H4 (cell line): ENCODE measurements around the gene ECHDC3. TPM values are rescaled to one million over a fixed set of nuclear protein-coding genes. Genes with fewer than 3 reads are reported as not detected.
"Not testable (repeated sequence)": the region's sequence is repeated elsewhere in the genome, so short reads cannot be mapped to it uniquely, and the experiment has no call there.

Source experiments
- DNase-seq: peaks from one replicate; pipeline ENCODE4 v3.0.0-alpha.2; 2015; ENCODE audit warnings: low spot score
- total RNA-seq: library from RNA; depleted of rRNA; stranded (reverse); fragments of >200 nt; shearing (Covaris generic); gene quantifications from 2 replicates; pipeline ENCODE4 v1.2.3, GENCODE V29; 2014; rRNA removed

The ECHDC3 gene, protein sequence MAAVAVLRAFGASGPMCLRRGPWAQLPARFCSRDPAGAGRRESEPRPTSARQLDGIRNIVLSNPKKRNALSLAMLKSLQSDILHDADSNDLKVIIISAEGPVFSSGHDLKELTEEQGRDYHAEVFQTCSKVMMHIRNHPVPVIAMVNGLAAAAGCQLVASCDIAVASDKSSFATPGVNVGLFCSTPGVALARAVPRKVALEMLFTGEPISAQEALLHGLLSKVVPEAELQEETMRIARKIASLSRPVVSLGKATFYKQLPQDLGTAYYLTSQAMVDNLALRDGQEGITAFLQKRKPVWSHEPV
- 3.6 and 4.4 TPM in 2 replicates for total RNA-seq

DNA sequence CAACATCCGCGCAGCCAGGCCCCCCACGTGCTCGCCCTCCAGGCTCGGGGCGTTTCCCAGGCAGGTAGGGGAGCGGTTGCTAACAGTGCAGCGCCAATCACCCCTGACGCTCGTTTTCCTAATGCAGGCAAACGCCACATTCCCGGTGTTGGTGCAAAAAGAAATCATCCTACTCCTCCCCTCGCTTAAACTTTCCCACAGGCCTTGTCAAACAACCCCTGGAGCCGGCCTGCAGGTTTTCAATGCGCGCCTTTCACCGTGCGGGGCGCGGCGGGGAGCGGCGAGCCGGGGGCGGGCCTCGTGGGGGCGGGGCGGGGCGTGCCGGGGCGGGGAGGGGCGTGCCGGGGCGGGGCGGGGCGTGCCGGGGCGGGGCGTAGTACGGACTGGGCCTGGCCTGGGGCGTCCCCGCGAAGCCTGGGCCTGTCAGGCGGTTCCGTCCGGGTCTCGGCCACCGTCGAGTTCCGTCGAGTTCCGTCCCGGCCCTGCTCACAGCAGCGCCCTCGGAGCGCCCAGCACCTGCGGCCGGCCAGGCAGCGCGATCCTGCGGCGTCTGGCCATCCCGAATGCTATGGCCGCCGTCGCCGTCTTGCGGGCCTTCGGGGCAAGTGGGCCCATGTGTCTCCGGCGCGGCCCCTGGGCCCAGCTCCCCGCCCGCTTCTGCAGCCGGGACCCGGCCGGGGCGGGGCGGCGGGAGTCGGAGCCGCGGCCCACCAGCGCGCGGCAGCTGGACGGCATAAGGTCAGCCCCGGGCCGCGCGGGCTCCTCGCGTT is at the start of gene ECHDC3:
Gene ECHDC3, plus strand, starts transcription at position 374 of the 770 bp plus-strand sequence. Its CDS starts 195 bp downstream, at position 569.
- DNase-seq: no peak

DNA sequence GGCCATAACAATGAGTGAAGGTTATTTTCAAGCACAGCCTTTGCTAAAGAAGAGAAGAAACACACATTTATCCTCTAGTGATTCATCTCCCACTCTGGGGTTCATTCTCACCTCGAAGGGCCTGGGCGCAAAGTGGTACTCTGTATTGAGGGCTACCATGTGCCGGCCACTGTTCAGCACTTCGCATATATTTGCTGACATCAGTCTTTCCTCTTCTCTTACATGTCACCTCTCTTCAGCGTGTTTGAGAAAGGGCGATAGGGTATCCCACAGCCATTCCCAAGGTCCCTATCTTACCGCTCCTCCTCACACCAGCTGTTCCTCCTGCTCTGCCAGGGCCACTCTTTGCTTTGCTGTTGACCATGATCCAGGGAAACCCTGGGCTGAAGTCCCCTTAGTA is 48.8 kb upstream of the ECHDC3 start:
- no peak for DNase-seq

DNA sequence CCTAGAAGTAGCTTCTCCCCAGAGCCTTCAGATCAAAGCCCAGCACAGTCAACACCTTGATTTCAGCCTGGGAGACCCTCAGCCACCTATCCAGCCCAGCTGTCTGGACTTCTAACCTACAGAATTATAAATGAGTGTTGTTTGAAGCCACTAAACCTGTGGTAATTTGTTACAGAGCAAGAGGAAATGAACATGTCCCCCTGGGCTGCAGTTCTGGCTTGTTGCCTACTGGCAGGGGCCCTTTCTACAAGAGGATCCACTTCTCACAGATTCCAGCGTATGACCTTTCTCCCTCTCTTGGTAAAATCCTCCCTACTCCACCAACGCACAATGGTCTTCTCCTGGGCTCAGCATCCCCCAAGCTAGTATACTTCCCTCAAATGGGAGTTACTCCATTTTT is 46.4 kb upstream of the ECHDC3 start:
- DNase-seq: no peak

DNA sequence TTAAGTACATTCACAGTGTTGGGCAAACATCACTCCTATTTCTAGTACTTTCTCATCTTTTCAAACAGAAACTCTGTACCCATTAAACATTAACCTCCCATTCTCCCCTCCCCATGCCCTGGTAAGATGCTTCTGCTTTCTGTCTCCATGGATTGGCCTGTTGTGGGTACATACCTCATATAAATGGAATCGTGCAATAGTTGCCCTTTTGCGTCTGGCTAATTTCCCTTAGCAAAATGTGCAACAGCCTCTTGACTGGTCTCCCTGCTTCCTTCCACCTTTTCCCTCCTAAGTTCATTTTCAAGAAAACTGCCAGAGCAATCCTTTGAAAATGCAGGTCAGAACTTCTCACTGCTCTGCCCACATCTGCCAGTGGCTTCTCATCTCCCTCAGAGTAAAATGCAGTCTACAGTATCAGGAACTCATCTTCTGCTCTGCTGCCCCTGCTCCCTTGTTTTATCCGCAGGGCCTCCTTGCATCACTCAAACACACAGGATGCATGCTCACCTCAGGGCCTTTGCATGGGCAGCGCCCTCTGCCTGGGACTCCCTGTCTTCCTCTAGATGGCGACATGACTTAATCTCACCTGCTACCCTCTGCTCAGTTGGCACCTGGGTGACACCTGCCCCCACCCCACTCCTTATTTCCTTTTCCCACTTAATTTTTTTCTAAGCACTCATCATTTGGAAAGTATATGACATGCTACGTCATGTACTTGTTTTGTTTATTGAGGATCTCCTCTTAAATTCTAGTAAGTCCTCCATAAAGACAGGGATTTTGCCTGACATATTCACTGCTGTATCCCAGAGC is 44.3 kb upstream of the ECHDC3 start:
- DNase-seq: no peak

DNA sequence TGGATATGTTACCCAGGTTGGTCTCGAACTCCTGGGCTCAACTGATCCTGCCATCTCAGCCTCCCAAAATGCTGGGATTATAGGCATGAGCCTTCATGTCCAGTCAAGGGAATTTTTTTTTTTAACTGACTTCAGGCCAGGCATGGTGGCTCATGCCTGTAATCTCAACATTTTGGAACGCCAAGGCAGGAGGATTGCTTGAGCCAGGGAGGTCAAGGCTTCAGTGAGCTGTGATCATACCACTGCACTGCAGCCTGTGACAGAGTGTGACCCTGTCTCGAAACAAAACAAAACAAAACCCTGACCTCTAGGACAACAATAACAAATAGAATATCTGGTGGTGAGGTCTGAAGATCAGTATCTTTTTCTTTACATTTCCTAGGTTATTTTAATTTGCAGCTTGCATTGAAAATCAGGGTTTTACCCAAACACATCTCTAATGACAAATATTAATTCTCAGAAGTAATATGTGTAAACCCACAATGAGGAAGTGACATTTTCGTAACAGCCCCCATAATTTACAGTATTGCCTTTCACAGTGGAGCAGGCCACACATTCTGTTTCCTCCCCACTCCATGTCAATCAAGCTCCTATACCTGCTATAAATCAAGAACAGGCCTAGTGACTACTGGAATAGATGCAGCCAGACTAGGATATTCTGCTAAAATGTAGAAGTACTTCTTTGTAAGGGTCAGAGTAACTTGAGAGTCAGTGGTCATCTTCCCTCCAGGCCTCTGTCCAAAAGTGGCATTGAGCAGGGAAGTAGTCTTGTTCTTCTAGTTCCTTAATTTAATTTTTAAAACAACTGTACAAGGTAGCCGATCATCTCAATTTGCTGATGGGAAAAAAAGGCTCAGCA is 43.3 kb upstream of the ECHDC3 start:
- no peak for DNase-seq

DNA sequence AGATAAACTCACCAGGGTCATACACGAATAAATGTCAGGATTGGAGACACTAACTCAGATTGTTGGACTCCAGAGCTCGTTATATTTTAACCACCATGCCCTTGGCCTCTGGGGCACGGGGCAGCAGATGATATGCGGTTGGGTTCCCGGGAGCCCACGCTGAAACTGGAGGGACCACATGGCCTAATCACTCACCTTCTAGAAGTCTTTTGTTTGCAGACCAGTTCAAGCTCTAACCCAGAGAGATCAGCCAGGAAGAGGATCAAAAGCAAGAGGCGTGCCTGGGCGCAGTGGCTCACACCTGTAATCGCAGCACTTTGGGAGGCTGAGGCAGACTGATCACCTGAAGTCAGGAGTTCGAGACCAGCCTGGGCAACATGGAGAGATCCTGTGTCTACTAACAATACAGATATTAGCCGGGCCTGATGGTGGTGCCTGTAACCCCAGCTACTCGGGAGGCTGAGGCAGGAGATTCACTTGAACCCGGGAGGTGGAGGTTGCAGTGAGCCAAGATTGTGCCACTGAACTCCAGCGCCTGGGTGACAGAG is 42.6 kb upstream of the ECHDC3 start:
- no peak for DNase-seq

DNA sequence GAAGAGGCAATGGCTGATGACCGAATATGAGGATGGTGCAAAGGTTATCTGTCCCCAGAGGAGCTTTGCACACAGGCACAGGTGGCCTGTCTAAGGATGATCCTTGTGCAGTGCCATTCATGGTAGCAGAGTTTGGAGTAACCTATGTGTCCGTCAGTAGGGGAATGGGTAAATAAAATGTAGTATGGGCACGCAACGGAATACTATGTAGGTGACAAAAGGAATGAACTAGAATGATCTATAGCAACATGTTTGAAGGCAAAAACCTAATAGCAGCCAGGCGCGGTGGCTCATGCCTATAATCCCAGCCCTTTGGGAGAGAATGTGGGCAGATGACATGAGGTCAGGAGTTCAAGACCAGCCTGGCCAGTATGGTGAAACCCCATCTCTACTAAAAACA is 41.6 kb upstream of the ECHDC3 start:
- no peak for DNase-seq

DNA sequence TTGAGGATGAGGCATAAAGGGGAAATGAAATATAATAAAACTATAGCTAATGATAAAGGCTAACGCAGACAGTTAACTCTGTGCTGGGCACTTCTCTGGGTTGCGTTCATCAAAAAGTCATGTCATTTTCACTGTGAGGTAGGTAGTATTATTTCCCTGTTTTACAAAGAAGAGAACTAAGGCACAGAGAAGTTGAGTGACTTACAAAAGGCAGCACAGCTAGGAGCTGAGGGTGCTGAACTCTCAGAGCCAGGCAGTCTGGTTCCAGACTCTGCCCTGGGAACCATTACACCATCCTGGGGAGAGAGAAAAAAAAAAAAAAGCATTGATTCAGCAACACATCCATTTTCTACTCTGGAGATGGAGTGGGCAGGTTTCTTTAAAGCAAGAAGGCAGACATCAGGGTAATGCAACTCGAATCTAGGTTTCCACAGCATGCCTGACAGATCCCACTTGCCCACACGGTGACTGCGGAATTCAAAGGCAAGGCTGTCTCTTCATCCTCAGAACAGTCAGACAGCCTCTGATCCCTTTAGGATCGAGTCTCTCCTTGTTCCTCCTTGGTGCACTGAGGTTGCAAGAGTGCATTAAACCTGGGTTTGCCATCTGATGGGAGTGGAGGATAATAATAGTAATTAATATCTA is 40.6 kb upstream of the ECHDC3 start:
- no peak for DNase-seq

DNA sequence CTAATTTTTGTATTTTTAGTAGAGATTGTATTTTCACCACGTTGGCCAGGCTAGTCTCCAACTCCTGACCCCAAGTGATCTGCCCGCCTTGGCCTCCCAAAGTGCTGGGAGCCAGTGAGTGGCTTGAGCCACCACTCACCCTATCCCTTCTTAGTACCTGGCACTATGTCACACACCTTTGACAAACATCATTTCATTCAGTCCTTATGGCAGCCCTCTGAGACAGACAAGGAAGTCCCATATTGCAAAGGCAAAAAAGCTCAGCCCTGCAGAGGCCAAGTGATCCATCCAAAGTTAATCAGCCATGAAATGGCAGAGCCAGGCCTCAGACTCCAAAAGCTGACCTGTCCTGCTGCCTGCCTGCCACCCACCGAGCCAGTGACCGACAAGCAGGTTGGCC is 39.9 kb upstream of the ECHDC3 start:
- no peak for DNase-seq

DNA sequence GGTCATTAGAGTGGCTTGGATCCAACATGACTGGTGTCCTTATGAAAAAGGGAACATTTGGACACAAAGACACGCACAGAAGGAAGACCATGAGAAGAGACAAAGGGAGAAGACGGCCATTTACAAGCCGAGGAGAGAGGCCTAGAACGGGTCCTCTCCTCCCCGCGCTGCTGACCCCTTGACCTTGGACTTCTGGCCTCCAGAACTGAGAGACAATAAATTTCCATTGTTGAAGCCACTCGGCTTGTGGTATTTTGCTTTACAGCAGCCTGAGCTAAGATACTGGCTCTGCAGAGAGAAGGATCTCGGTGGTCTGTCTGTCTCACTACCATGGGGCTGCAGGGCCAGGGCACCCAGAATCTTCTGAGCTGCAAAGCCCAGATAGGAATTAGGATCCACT is 38.1 kb upstream of the ECHDC3 start:
- no peak for DNase-seq

DNA sequence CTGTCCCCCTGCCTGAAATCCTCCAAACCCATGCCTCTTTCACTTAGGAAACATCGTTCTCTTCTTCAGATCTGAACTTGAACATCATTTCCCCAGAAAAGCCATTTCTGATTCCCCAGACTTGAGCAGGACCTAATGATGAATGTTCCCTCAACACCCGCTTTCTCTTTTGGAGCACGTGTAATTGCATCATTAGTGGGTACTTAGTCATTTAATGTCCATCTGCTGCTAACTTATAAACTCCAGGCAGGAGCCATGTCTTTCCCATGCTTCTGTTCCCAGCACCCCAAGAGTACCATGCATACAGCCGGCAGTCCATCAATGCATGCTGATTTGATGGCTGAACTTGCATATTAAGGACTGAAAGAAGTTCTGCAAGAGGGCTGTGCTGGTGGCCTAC is 36.5 kb upstream of the ECHDC3 start:
- no peak for DNase-seq

DNA sequence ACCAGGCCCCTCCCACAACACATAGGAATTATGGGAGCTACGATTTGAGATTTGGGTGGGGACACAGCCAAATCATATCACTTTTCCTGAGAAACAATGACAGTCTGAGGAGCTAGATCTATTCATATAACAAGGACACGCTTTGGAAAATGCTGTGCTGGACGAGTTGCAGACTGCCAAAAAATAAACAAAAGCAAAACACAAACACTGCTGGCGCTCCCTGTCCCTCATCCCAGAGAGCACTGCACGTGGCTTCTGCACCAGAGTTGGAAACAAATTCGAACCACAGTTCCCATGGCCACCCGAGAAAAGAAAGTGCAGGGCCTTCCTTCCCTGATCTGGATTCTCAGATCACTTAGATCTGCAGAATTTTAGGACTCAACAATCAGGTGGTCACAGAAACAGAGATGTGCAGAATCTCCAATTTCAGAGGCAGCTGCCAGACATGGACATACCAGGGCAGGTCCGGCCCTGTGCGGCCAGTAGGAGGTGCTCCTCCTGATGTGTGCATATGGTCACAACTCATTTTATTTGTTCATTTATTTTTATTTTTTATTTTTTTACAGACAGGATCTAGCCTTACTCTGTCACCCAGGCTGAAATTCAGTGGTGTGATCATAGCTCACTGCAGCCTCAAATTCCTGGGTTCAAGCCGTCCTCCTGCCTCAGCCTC is 35.2 kb upstream of the ECHDC3 start:
- no peak for DNase-seq

DNA sequence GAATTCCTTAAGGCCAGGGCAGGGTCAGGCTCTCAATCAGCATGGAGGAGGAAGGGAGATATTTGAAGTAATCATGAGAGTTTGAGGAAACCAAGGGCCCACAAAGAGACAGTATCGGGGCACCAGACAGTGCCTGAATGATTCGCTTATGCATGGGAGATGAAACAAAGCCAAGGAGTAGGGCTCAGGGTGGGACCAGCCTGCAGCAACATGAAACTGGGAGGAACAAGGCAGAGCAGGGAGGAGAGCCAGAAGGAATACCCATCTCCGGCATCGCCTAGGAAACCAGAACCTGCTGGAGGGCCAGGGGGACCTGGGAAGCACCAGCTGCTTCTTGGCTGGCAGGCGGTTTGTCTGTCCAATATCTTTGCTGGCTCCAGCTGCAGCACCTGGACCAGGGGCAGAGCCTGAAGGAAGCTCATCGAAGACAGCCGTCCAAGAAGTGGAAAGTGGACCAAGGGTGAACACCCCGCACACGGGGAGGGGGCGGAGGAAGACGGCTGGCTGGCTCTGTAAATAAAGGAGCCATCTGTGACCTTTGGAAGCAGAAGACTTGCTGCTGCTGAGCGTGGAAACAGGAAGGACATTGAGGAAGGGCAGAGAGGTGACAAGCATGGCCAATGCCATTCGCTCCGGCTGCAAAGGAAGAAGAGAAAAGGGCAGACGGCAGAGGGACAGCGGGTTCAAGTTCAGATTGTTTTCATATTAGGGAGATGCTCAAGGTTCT is 34.4 kb upstream of the ECHDC3 start:
- DNase-seq: no peak

DNA sequence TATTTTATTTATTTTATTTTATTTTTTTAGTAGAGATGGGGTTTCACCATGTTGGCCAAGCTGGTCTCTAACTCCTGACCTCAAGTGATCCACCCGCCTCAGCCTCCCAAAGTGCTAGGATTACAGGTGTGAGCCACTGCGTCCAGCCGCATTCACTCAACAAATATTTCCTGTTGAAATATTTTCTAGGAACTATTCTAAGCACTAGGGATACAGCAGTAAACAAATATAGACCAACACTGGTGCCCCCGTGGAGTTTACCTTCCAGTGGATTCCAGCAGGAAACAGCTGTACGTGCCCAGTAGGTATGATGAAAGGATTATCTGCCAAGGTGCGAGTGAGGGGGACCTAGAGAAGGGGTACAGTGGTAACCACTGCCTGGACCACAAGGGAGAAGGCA is 33.4 kb upstream of the ECHDC3 start:
- DNase-seq: not testable (repeated sequence)

DNA sequence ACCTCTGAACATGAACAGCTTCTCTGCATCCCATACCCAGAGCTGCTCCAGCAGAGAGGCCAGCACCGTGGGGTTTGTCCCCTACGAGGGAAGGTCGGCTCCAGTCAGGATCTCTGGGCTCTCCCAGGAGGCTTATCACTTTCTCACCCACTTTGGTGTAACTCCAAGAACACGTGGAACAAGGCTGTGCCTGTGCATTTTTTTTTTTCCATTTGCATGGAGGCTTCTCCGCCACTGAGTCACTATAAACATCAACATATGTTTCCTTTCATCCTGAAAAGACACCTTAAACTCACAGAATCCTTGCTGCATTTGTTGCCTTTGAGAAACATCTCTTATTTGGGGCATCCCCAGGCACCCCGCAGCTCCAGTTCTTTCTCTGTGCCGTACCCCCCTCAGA is 29.4 kb upstream of the ECHDC3 start:
- no peak for DNase-seq

DNA sequence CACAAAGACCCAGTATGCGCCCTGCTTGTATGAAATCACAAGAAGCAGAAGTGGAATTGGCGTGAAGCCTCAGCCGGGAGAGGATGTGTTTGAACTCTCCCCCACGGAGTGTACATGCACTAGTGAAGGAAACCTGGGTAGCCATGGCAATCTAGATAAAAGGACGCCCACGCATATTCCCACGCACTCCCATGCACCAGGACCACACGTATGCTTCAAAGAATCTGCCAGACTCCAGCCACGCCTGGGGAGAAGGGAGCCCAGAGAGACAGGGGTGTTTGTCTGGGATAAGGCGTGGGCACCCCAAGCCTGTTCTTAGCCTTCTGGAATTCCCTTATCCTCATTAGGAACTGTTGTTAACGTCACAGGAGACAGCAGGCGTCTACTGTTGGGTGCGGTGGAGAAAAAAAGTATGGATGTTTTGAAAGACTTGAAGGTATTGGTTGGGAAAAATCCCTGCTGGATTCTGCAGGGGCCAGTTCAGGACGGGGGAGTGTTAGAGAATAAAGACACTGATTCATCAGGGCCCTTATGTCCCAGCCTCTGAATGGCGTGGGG is 28.9 kb upstream of the ECHDC3 start:
- no peak for DNase-seq

DNA sequence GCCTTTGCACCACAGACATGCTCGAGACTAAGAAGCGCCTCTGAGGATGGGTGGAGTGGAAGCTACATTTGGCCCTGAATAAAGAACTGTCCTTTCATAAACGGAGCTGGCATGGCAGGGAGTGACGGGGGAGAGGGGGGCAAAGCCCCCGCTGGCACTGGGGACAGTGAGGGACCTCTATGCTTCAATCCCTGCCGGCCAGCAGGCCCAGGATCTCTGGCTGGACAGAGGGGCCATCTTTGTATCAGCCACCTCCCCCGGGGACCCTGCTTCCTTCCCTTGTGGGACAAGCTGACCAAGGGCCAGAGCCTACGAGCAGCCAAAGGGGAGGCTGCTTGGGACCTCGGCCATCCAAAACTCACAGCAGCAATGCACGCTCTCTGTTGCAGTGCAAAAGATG is 28.2 kb upstream of the ECHDC3 start:
- no peak for DNase-seq

DNA sequence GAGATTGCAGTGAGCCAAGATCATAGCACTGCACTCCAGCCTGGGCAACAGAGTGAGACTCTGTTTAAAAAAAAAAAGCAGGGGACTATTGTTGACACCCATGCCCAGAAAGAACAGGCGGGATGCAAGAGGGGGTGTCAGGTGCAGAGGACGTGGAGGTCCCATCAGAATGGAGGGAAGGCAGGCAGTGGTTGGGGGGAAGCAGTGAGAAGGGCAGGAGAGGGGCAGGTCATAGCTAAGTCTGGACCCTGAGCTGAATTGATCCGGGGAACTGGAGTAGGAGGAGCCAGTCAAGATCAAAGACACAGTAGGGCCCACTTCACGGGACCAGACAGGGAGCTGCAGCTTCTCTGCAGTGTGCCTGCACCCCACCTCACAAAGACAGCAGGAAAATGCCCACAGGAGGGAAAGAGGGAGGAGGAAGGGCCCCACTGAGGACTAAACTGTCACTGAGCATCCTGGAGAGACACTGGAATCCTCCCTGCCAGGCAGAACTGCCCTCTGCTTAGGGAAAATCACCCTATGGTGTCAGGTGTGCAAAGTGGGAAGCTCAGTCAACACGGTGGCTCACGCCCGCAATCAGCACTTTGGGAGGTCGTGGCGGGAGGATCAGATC is 27.3 kb upstream of the ECHDC3 start:
- DNase-seq: no peak
